ENCODE results near the gene C5AR2. TPM values are rescaled to one million over a fixed set of nuclear protein-coding genes. Genes with fewer than 3 reads are reported as not detected.

The C5AR2 gene
- total RNA-seq, 1 donor from 2014 or later = 3.5 TPM

GRCh38 chr19:47370045-47370611 is 38.2 kb downstream of the C5AR2 start:
- no peak for TF ChIP-seq CTCF (IDR thresholded peaks at IDR 0.05)
- Histone ChIP-seq H3K27ac (no peak overlapping the region), H3K27me3 (no peaks in the 10 kb centered on the region), H3K4me1 (no peaks in the 10 kb centered on the region), H3K36me3 (peaks cover 72% of the 10 kb centered on the region), H3K4me3 (no peak overlapping the region), H3K9me3 (no peaks in the 10 kb centered on the region)
- intact Hi-C loops (cut with DNase I) = no loop called here
- ATAC-seq (peak; percentile 81), DNase-seq (no peak)

GRCh38 chr19:47371261-47371660 is 39.3 kb downstream of the C5AR2 start:
- H3K27me3 ChIP-seq = no peaks in the 10 kb centered on the region
- H3K36me3 ChIP-seq = peaks cover 80% of the 10 kb centered on the region
- no peak overlapping the region for H3K27ac ChIP-seq
- TF ChIP-seq CTCF (IDR thresholded peaks at IDR 0.05) = no peak
- DNase-seq (no peak), ATAC-seq (no peak)
- no peaks in the 10 kb centered on the region for H3K9me3 ChIP-seq
- intact Hi-C loops (cut with DNase I) = no loop called here
- no peaks in the 10 kb centered on the region for H3K4me1 ChIP-seq
- no peak overlapping the region for H3K4me3 ChIP-seq

- H3K36me3 ChIP-seq = peaks cover 80% of the 10 kb centered on the region
- no peaks in the 10 kb centered on the region for H3K4me1 ChIP-seq
- H3K4me3 ChIP-seq = no peak overlapping the region
- intact Hi-C loops (cut with DNase I) = no loop called here
- ATAC-seq = no peak
- no peaks in the 10 kb centered on the region for H3K27me3 ChIP-seq
- no peak overlapping the region for H3K27ac ChIP-seq
- no peaks in the 10 kb centered on the region for H3K9me3 ChIP-seq
- no peak for DNase-seq
- TF ChIP-seq CTCF (IDR thresholded peaks at IDR 0.05) = no peak
Observed at GRCh38 chr19:47372603-47373002, 40.6 kb downstream of the C5AR2 start.

- Histone ChIP-seq H3K36me3 (peaks cover 87% of the 10 kb centered on the region), H3K27ac (no peak overlapping the region), H3K4me3 (no peak overlapping the region), H3K27me3 (no peaks in the 10 kb centered on the region), H3K4me1 (no peaks in the 10 kb centered on the region), H3K9me3 (no peaks in the 10 kb centered on the region)
- no peak for TF ChIP-seq CTCF (IDR thresholded peaks at IDR 0.05)
- no peak for DNase-seq
- intact Hi-C loops (cut with DNase I) = no loop called here
- no peak for ATAC-seq
Observed at GRCh38 chr19:47373246-47374240, 41.6 kb downstream of the C5AR2 start.

- ATAC-seq (no peak), DNase-seq (no peak)
- Histone ChIP-seq H3K4me3 (no peak overlapping the region), H3K27me3 (no peaks in the 10 kb centered on the region), H3K4me1 (no peaks in the 10 kb centered on the region), H3K36me3 (peaks cover 85% of the 10 kb centered on the region), H3K9me3 (no peaks in the 10 kb centered on the region), H3K27ac (no peak overlapping the region)
- no peak for TF ChIP-seq CTCF (IDR thresholded peaks at IDR 0.05)
- intact Hi-C loops (cut with DNase I) = no loop called here
Observed at GRCh38 chr19:47374876-47375693, 43.1 kb downstream of the C5AR2 start.
